M059J (cell line): ENCODE measurements around the gene ANAPC4. TPM values are rescaled to one million over a fixed set of nuclear protein-coding genes. Genes with fewer than 3 reads are reported as not detected.

Experiments
- DNase-seq: peaks from one replicate; pipeline ENCODE4 v3.0.0-alpha.2; 2012; ENCODE audit warnings: low read depth
- total RNA-seq: library from RNA; depleted of rRNA; stranded (reverse); fragments of >200 nt; shearing (Covaris generic); gene quantifications from 2 replicates; pipeline ENCODE4 v1.2.3, GENCODE V29; 2014

The ANAPC4 gene
- total RNA-seq, 1 experiment from 2014 or later, result 19.8 TPM

- DNase-seq, result no peak
Measured at GRCh38 chr4:25437926-25438325, 60.9 kb downstream of the ANAPC4 start.

DNA sequence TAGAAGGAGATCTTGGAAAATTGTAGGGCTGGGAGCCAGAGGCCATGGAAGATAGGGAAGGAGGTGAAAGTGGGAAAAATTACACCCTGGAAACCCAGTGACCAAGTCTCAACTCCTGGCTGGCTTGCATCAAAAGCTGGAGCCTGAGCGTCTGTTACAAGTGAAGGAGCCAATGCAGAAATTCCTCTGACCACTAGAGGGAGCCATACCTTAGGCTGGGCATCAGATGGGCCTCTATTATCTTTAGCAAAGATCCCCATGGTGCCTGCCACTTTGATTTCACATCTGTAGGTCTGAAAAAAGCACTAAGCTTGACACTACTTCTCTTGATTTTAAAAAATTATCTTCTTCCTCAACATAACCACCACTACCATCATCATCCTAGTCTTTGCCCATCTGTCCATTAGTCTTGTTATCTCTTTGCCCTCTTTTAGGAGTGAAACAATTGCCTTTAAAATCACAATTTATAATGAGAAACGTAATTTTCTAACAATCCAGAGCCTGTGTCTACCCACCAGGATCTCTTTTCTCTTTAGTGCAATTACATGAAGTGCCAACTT is 62.9 kb downstream of the ANAPC4 start:
- DNase-seq, result peak; percentile 59

DNA sequence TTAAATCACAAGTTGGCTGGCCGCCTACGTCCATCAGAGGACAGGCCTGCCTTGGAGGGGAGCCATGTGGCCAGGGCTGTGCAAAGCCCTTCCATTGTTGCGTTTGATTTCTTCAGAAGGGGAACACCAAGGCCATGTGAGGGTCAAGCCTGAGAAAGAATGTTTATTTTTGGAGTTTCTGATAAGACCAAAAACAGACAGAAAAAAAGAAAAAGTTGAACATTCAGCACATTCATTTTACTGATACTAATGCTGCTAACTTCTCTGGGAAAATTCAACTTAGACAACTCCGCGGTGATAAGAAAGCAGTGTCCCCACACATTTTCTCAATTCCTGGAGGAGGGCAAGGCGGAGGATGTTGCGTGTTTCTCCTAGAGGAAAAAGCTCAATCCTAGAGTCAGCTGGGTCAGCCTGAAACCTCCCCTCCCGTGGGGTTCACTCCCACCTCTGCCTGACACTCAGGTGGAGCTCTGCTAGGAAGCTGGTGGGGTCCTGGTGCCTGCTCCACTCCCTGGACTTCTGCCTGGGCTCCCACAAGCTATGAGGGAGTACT is 63.5 kb downstream of the ANAPC4 start:
- no peak for DNase-seq

DNA sequence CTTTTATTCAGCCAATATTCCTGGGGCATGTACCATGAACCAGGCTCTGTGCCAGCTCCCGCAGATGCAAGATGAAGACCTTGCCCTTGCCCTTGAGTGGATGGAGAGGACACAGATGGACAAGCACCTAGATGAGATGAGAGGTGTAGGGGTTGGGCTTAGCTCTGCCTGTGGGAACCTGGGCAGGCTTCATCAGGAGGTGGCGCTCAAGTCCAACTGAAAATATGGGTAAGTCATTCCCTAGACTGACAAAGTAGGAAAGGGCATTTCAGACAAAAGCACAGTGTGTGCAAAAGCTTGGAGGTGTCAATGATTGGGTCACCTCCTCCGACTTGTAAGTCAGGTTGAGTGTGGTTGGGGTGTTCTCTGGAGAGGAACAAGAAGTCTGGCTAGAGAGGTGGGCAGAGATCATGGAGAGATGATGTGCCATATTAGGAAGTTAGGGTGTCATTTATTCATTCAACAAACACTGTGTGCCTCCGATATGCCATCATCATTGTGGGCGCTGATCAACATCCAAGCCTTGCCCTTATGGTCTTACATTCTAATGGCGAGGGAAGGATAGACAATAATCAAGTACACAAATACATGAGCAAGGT is 64.6 kb downstream of the ANAPC4 start:
- peak; percentile 54 for DNase-seq

DNA sequence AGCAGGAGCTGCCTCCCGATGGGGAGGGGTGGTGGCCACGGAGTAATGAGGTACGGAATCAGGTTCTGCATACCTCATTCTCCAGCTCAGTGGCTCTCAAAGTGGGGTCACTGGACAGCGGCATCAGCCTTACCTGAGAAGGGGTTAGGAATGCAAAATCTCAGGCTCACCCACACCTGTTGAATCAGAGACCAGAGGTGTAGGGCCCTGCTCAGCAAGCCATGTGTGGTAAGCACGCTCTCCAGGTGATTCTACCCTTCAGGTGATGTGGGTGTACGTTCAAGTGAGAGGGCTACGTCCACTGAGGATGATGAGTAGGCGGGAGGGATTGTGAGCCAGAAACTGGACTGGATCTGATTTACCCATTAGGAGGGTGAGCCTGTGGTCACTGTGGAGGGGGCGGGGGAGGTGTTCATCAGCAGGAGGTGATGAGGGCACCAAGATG is 65.8 kb downstream of the ANAPC4 start:
- no peak for DNase-seq

GRCh38 chr4:25443851-25444250 is 66.8 kb downstream of the ANAPC4 start:
- DNase-seq, result no peak

GRCh38 chr4:25446611-25447010 is 69.5 kb downstream of the ANAPC4 start:
- no peak for DNase-seq

- peak; percentile 63 for DNase-seq
Measured at GRCh38 chr4:25448379-25449109, 71.5 kb downstream of the ANAPC4 start.

GRCh38 chr4:25449270-25449669 is 72.2 kb downstream of the ANAPC4 start:
- peak; percentile 23 for DNase-seq

- DNase-seq, result no peak
Measured at GRCh38 chr4:25449688-25450087, 72.6 kb downstream of the ANAPC4 start.

GRCh38 chr4:25450491-25450901 is 73.4 kb downstream of the ANAPC4 start:
- no peak for DNase-seq

DNA sequence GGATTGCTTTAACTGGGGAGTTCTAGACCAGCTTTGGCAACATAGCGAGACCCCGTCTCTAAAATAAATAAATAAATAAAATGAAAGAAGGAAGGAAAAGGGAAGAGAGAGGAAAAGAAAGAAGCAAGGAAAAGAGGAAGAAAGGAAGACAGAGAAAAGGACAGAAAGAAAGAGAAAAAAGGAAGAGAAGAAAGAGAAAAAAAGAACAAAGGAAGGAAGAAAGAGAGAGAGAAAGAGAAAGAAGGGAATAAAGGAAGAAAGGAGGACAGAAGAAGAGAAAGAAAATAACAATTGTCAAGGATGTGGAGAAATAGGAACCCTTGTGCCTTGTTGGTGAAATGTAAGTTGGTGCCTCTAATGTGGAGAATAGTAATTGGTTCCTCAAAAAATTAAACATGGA is 74.6 kb downstream of the ANAPC4 start:
- no peak for DNase-seq

DNA sequence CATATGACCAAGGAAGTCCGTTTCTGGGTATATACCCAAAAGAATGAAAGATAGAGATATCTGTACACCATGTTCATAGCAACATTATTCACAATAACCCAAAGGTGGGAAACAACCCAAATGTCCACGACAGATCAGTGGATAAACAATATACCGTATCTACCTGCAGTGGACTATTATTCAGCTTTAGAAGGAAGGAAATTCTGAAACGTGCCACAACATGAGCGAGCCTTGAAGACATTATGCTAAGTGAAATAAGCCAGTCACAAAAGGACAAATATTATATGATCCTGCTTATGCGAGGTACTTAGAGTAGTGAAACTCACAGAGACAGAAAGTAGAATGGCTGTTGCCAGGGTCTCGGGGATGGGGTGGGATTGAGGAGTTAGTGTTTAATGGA is 75.0 kb downstream of the ANAPC4 start:
- DNase-seq, result no peak

DNA sequence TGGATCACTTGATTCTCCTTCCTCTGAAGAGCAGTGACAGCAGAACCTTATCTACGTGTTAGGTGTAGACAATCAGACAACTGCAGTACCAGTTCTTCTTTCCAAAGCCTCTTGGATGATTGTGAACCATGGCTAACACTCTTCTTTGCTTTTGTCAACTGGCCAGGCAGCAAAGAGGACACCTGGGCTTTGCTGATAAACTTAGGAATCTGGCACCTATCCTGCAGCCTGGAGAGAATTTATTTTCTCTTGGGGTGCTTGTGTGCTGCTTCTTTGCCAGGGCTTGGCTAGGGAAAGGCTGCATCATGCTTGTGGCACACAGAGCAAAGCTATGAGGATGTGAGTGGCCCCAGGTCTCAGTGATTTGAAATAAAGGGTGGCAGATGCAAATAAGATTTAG is 77.4 kb downstream of the ANAPC4 start:
- no peak for DNase-seq

DNA sequence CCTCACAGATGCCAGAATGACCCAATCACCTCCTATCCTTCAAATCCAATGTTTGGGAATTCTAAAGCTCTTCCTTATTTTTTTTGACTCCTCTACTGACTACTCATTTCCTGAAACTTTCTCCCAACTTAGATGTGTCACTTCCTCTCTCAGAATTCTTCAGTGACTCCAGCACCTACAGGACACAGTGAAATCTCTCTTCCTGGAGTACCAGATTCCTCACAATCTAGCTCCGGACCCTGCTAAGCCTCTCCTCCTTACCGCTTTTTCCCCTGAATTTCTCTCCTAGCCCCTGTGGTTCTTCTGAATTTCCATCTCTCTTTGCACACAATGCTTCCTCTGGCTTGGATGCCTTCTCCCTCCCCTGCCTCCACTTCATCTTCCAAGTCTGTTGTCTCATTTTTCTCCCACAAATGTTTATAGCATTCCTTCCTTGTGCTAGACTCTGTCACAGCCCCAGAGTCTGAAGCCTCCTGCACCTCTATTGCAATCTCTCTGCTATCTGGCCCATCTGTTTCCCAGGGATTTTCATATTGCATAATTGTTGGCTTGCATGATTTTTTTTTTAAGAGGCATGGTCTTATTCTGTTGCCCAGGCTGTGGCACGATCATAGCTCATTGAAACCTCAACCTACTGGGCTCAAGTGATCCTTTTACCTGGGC is 80.1 kb downstream of the ANAPC4 start:
- peak; percentile 29 for DNase-seq

DNA sequence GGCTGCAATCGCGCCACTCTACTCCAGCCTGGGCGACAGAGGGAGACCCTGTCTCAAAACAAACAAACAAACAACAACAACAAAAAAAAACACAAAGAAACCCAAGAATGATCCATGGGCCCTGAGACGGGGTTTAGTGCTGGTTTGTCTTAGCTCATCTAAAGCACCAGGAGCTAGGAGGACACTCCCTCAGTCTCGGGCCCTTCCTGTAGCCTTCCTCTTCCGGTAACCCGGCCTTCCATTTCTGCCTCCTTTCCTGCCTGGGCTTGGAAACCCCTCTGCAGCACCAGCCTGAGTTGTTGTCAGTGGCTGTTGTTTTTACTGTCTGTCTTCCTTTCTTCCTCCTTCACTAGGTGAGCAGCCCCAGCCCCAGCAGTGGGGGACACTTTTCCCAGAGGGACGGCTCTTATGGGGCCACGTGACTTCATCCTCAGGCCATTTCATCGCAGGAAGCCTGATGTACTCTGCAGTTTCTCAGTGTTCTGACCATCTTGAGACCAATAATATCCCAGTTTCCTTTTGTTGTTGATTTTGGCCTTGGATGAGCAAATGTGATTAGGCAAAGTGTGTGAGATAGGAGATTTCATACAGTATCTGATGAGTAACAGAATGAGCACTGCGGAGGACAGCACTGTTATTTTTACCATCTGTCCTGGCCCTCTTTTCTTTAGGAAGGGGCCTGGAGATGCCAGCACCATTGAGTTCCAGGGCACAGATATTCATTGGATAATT is 90.1 kb downstream of the ANAPC4 start:
- no peak for DNase-seq

- DNase-seq, result no peak
Measured at GRCh38 chr4:25467843-25468242, 90.8 kb downstream of the ANAPC4 start.
